WTC11 (cell line): Measurements from ENCODE around the gene PMM1.

ENCODE experiments used
- ATF2 ChIP-seq: sonication (generic); formaldehyde crosslinking; IDR thresholded peaks from 2 replicates; pipeline ENCODE4 v1.8.1; 2022; ENCODE audit warnings: low read depth, missing genetic modification reagents, borderline replicate concordance
- ATF3 ChIP-seq: sonication (generic); formaldehyde crosslinking; conservative IDR thresholded peaks from 2 replicates; pipeline ENCODE4 v1.8.1; 2022; ENCODE audit warnings: mild to moderate bottlenecking, missing genetic modification reagents
- CTCF ChIP-seq: fragments of 200-600 bp; IDR thresholded peaks from 2 replicates; pipeline ENCODE4 v1.8.0; 2022; ENCODE audit warnings: antibody characterized with exemption
- ETV6 ChIP-seq: sonication (generic); formaldehyde crosslinking; IDR thresholded peaks from 2 replicates; pipeline ENCODE4 v1.8.1; 2022; ENCODE audit warnings: mild to moderate bottlenecking, missing genetic modification reagents
- JAZF1 ChIP-seq: fragments of 250-450 bp; sonication (Bioruptor Pico); IDR thresholded peaks from 2 replicates; pipeline ENCODE4 v1.9.0; 2021; ENCODE audit warnings: moderate library complexity, mild to moderate bottlenecking, inconsistent platforms
- JUN ChIP-seq: sonication (generic); formaldehyde crosslinking; IDR thresholded peaks from 2 replicates; pipeline ENCODE4 v1.8.0; 2023; ENCODE audit warnings: mild to moderate bottlenecking, missing genetic modification reagents
- STAT6 ChIP-seq: sonication (generic); formaldehyde crosslinking; conservative IDR thresholded peaks from 2 replicates; pipeline ENCODE4 v1.8.1; 2023; ENCODE audit warnings: mild to moderate bottlenecking, low read depth, missing genetic modification reagents, moderate library complexity

- no peak for TF ChIP-seq ATF3 (CRISPR knock-in tag)
- TF ChIP-seq JAZF1 (CRISPR knock-in tag) = no peak
- no peak for TF ChIP-seq JUN (CRISPR knock-in tag)
- TF ChIP-seq CTCF = no peak
- no peak for TF ChIP-seq STAT6
- no peak for TF ChIP-seq ATF2 (CRISPR knock-in tag)
- no peak for TF ChIP-seq ETV6 (CRISPR knock-in tag)
Observed at GRCh38 chr22:41563051-41563711, 26.5 kb downstream of the PMM1 start.
